ENCODE measurements around the gene CFAP99. TPM values are rescaled to one million over a fixed set of nuclear protein-coding genes. Genes with fewer than 3 reads are reported as not detected.

Gene CFAP99
- total RNA-seq, 1 donor from 2014 or later: not detected

- no peak for TF ChIP-seq CTCF (IDR thresholded peaks at IDR 0.05)
- H3K4me3 Mint-ChIP-seq (ENCODE audit: unreplicated experiment): no peak overlapping the region
- DNase-seq (ENCODE audit: low spot score): no peak
- no peaks in the 10 kb centered on the region for H3K4me1 Mint-ChIP-seq (ENCODE audit: low read depth)
- H3K9me3 Mint-ChIP-seq (ENCODE audit: low read depth): peaks cover 6% of the 10 kb centered on the region
- no peak overlapping the region for H3K27ac Mint-ChIP-seq (ENCODE audit: unreplicated experiment)
- peaks cover 10% of the 10 kb centered on the region for H3K36me3 Mint-ChIP-seq (ENCODE audit: low read depth)
- peaks cover 67% of the 10 kb centered on the region for H3K27me3 Mint-ChIP-seq (ENCODE audit: low read depth)
These were observed 35.0 kb upstream of the CFAP99 start for GRCh38 chr4:2383760-2384159.

GRCh38 chr4:2384245-2384644 lies 34.5 kb upstream of the CFAP99 start:
- Mint-ChIP-seq H3K9me3 (ENCODE audit: low read depth) (peaks cover 6% of the 10 kb centered on the region), H3K36me3 (ENCODE audit: low read depth) (peaks cover 10% of the 10 kb centered on the region), H3K4me3 (ENCODE audit: unreplicated experiment) (no peak overlapping the region), H3K27me3 (ENCODE audit: low read depth) (peaks cover 66% of the 10 kb centered on the region), H3K4me1 (ENCODE audit: low read depth) (no peaks in the 10 kb centered on the region), H3K27ac (ENCODE audit: unreplicated experiment) (no peak overlapping the region)
- DNase-seq (ENCODE audit: low spot score): no peak
- no peak for TF ChIP-seq CTCF (IDR thresholded peaks at IDR 0.05)

- Mint-ChIP-seq H3K4me3 (ENCODE audit: unreplicated experiment) (no peak overlapping the region), H3K27ac (ENCODE audit: unreplicated experiment) (no peak overlapping the region), H3K27me3 (ENCODE audit: low read depth) (peaks cover 57% of the 10 kb centered on the region), H3K4me1 (ENCODE audit: low read depth) (peaks cover 9% of the 10 kb centered on the region), H3K9me3 (ENCODE audit: low read depth) (peaks cover 6% of the 10 kb centered on the region), H3K36me3 (ENCODE audit: low read depth) (peaks cover 10% of the 10 kb centered on the region)
- no peak for TF ChIP-seq CTCF (IDR thresholded peaks at IDR 0.05)
- no peak for DNase-seq (ENCODE audit: low spot score)
These were observed 33.2 kb upstream of the CFAP99 start for GRCh38 chr4:2385516-2385915.

GRCh38 chr4:2386717-2387116 lies 32.0 kb upstream of the CFAP99 start:
- no peaks in the 10 kb centered on the region for H3K9me3 Mint-ChIP-seq (ENCODE audit: low read depth)
- H3K36me3 Mint-ChIP-seq (ENCODE audit: low read depth): peaks cover 4% of the 10 kb centered on the region
- H3K4me1 Mint-ChIP-seq (ENCODE audit: low read depth): peaks cover 17% of the 10 kb centered on the region
- no peak for TF ChIP-seq CTCF (IDR thresholded peaks at IDR 0.05)
- no peak overlapping the region for H3K27ac Mint-ChIP-seq (ENCODE audit: unreplicated experiment)
- H3K27me3 Mint-ChIP-seq (ENCODE audit: low read depth): peaks cover 58% of the 10 kb centered on the region
- no peak overlapping the region for H3K4me3 Mint-ChIP-seq (ENCODE audit: unreplicated experiment)
- no peak for DNase-seq (ENCODE audit: low spot score)

- peaks cover 60% of the 10 kb centered on the region for H3K27me3 Mint-ChIP-seq (ENCODE audit: low read depth)
These were observed 31.5 kb upstream of the CFAP99 start for GRCh38 chr4:2387218-2387617.

More at GRCh38 chr4:2387218-2387617, 31.5 kb upstream of the CFAP99 start:
- DNase-seq (ENCODE audit: low spot score): no peak
- Mint-ChIP-seq H3K27ac (ENCODE audit: unreplicated experiment) (no peak overlapping the region), H3K4me3 (ENCODE audit: unreplicated experiment) (no peak overlapping the region), H3K4me1 (ENCODE audit: low read depth) (peaks cover 17% of the 10 kb centered on the region), H3K36me3 (ENCODE audit: low read depth) (peaks cover 4% of the 10 kb centered on the region), H3K9me3 (ENCODE audit: low read depth) (no peaks in the 10 kb centered on the region)
- no peak for TF ChIP-seq CTCF (IDR thresholded peaks at IDR 0.05)
